Measurements from ENCODE around the gene PPP6R1.

DNA sequence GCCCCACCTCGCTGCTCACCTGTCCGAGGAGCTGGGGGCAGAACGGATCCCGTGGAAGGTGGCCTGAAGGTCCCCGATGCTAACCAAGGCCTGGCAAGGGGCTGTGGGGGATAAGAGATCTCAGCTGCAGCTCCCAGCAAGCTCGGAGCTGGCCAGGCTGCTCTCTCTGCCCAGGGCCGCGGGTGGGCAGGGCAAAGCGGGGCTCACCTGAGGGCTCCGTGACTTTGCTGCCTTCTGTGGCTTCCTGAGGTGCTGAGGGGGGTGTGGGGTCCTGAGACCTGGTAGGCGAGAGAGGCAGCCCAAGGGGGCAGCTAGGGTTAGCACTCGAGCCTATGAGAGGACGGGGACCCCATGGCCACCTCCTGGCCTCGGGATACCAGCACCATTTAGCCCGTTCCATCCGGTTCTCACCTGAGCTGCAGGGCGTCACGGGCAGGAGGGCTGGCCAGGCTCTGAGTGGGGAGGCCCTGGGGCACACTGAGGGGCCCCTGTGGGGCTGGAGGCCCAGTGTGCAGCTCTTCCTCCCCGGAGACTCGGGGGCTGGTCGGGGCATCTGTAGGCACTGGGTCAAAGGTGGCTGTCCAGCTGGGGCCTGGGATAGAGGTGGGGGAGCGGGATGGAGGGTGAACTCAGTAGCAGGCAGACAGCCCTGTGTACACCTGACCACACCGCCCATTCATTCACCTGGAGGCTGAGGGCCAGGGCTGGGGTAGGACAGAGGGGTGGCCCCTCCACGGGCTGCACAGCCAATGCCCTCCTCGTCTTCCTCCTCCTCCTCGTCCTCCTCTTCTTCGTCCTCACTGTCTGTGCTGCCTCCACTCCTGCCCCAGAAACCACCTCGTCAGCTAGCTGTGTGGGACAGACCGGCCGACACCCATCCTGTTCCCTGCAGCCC, 27.2 kb downstream of the PPP6R1 start:
- TF ChIP-seq CTCF (conservative IDR thresholded peaks at IDR 0.05) (no peak), ZFX (IDR thresholded peaks at IDR 0.05) (no peak)
